DMS 273 (cell line): Measurements from ENCODE around the gene ADAM15.

Experiments
- DNase-seq: peaks from one replicate; lab custom pipeline; 2025; ENCODE audit not compliant: unreplicated experiment; lab: John Stamatoyannopoulos, UW

The ADAM15 gene

GRCh38 chr1:155050560-155051341, at the start of gene ADAM15:
Gene ADAM15, plus strand, starts transcription at chr1:155051316. Its CDS starts 71 bp downstream, at chr1:155051387.
- peak; percentile 90 for DNase-seq

GRCh38 chr1:155001425-155001674, 49.8 kb upstream of the ADAM15 start:
- DNase-seq, result no peak

- DNase-seq, result peak; percentile 99
Measured at GRCh38 chr1:155001675-155002463, 49.2 kb upstream of the ADAM15 start.

- DNase-seq, result peak; percentile 71
Measured at GRCh38 chr1:155002464-155003226, 48.5 kb upstream of the ADAM15 start, which contains the start of gene ZBTB7B. Gene ZBTB7B, plus strand, starts transcription at chr1:155002802. Its CDS starts 11,859 bp downstream, at chr1:155014661.

- peak; percentile 71 for DNase-seq
Measured at GRCh38 chr1:155003227-155003765, 47.8 kb upstream of the ADAM15 start.

GRCh38 chr1:155003766-155004351, 47.3 kb upstream of the ADAM15 start:
- peak; percentile 71 for DNase-seq

- DNase-seq, result no peak
Measured at GRCh38 chr1:155004352-155005075, 46.6 kb upstream of the ADAM15 start.

- DNase-seq, result peak; percentile 79
Measured at GRCh38 chr1:155005076-155006011, 45.8 kb upstream of the ADAM15 start.

- DNase-seq, result peak; percentile 77
Measured at GRCh38 chr1:155006601-155007101, 44.5 kb upstream of the ADAM15 start.

GRCh38 chr1:155007251-155007828, 43.8 kb upstream of the ADAM15 start:
- no peak for DNase-seq

GRCh38 chr1:155008015-155008941, 42.8 kb upstream of the ADAM15 start:
- no peak for DNase-seq

GRCh38 chr1:155009221-155009711, 41.9 kb upstream of the ADAM15 start:
- DNase-seq, result no peak

GRCh38 chr1:155009742-155010141, 41.4 kb upstream of the ADAM15 start:
- DNase-seq, result no peak

- DNase-seq, result no peak
Measured at GRCh38 chr1:155010211-155010918, 40.8 kb upstream of the ADAM15 start.

- no peak for DNase-seq
Measured at GRCh38 chr1:155011004-155011416, 40.1 kb upstream of the ADAM15 start.

- no peak for DNase-seq
Measured at GRCh38 chr1:155011437-155012025, 39.6 kb upstream of the ADAM15 start.
